C4-2B (cell line): Measurements from ENCODE around the gene NR3C1.

Source experiments
- ZFX ChIP-seq: fragments of 450-650 bp; IDR thresholded peaks from 2 replicates; pipeline ENCODE4 v1.6.1; 2017
- TF ChIP-seq, protein P1 (sequence below): fragments of 450-650 bp; conservative IDR thresholded peaks from 2 replicates; pipeline ENCODE4 v1.5.1; 2017; ENCODE audit warnings: mild to moderate bottlenecking

DNA sequence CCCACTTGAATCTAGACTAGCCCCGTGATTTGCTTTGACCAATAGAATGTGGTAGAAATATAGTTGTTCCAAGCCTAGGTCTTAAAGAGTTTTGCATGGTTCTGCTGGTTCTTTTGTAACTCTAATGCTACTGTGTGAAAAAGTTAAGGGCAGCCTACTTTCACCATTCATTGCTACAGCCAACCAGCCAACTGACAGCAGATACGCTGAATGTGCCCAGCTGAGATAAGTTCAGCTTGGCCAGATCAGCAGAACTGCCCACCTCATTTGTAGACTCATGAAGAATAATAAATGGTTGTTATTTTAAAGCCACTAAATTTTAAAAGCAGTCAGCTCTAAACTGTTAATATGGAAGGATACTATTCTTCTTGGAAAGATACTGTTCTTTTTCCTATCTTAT is 23.9 kb downstream of the NR3C1 start:
- TF ChIP-seq, protein P1, sequence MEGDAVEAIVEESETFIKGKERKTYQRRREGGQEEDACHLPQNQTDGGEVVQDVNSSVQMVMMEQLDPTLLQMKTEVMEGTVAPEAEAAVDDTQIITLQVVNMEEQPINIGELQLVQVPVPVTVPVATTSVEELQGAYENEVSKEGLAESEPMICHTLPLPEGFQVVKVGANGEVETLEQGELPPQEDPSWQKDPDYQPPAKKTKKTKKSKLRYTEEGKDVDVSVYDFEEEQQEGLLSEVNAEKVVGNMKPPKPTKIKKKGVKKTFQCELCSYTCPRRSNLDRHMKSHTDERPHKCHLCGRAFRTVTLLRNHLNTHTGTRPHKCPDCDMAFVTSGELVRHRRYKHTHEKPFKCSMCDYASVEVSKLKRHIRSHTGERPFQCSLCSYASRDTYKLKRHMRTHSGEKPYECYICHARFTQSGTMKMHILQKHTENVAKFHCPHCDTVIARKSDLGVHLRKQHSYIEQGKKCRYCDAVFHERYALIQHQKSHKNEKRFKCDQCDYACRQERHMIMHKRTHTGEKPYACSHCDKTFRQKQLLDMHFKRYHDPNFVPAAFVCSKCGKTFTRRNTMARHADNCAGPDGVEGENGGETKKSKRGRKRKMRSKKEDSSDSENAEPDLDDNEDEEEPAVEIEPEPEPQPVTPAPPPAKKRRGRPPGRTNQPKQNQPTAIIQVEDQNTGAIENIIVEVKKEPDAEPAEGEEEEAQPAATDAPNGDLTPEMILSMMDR, result no peak
- TF ChIP-seq ZFX, result no peak
